ENCODE measurements around the gene FAHD1.

DNA sequence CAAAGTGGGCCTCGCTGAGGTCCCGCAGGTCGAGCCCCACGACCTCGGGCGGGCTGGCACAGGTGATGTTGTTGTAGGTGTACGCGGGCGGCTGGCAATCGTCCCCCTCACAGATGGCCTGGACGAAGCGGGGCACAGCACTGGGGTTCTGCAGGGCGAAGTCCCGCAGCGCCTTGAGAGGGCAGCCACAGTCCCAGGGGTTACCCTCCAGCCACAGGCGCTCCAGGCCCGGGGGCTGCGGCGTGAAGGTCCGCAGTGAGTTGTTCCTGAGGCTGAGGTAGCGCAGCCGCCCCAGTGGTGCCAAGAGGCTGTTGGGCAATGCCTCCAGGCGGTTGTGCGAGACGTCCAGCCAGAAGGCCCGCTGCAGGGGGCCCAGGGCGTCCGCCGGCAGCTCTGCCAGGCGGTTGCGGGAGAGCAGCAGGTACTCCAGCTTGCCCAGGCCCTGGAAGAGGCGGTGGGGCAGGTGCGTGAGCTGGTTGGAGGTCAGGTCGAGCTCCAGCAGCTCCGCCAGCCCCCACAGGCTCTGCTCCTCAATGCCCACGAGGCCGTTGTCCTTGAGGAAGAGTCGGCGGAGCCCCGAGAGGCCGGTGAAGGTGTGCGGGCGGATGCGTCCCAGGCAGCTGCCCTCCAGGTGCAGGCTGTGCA, 36.3 kb upstream of the FAHD1 start:
- TF ChIP-seq, protein P1, sequence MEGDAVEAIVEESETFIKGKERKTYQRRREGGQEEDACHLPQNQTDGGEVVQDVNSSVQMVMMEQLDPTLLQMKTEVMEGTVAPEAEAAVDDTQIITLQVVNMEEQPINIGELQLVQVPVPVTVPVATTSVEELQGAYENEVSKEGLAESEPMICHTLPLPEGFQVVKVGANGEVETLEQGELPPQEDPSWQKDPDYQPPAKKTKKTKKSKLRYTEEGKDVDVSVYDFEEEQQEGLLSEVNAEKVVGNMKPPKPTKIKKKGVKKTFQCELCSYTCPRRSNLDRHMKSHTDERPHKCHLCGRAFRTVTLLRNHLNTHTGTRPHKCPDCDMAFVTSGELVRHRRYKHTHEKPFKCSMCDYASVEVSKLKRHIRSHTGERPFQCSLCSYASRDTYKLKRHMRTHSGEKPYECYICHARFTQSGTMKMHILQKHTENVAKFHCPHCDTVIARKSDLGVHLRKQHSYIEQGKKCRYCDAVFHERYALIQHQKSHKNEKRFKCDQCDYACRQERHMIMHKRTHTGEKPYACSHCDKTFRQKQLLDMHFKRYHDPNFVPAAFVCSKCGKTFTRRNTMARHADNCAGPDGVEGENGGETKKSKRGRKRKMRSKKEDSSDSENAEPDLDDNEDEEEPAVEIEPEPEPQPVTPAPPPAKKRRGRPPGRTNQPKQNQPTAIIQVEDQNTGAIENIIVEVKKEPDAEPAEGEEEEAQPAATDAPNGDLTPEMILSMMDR (IDR thresholded peaks at IDR 0.05), result no peak
- no peak for TF ChIP-seq POLR2AphosphoS5 (IDR thresholded peaks at IDR 0.05; ENCODE audit: insufficient read depth in 1 of 2, low read depth in 1 of 2)
- no peak for TF ChIP-seq POLR2A (IDR thresholded peaks at IDR 0.05)
